Stimulated activated naive CD8-positive, alpha-beta T cell treated with anti-CD3 and anti-CD28 coated beads, Interleukin-15, Interleukin-2, amounts not matched to agents 100 U/mL and 50 U/mL, for 24 hours (primary cell): Measurements from ENCODE around the gene COL27A1.

Experiments
- ATAC-seq: fragments of 150-1000 bp; cut with Tn5 transposase; one replicate; pipeline ENCODE4 v1.10.0; 2021
- DNase-seq: peaks from one replicate; pipeline ENCODE4 v3.0.0; 2021

The COL27A1 gene

GRCh38 chr9:114207034-114207810 is 51.9 kb downstream of the COL27A1 start:
- DNase-seq (no peak), ATAC-seq (no peak)

- ATAC-seq (no peak), DNase-seq (no peak)
Observed at GRCh38 chr9:114207845-114208244, 52.5 kb downstream of the COL27A1 start.

GRCh38 chr9:114209151-114209550 is 53.8 kb downstream of the COL27A1 start:
- no peak for ATAC-seq

GRCh38 chr9:114210136-114210535 is 54.8 kb downstream of the COL27A1 start:
- no peak for DNase-seq
- no peak for ATAC-seq

More at GRCh38 chr9:114209151-114209550, 53.8 kb downstream of the COL27A1 start:
- DNase-seq = no peak

GRCh38 chr9:114210691-114211276 is 55.4 kb downstream of the COL27A1 start:
- no peak for ATAC-seq
- no peak for DNase-seq

- no peak for ATAC-seq
- DNase-seq = no peak
Observed at GRCh38 chr9:114212826-114213225, 57.5 kb downstream of the COL27A1 start.

GRCh38 chr9:114213566-114213965 is 58.2 kb downstream of the COL27A1 start:
- no peak for ATAC-seq
- no peak for DNase-seq

- DNase-seq = no peak
- no peak for ATAC-seq
Observed at GRCh38 chr9:114214181-114214580, 58.8 kb downstream of the COL27A1 start.

GRCh38 chr9:114214686-114215414 is 59.5 kb downstream of the COL27A1 start:
- ATAC-seq (no peak), DNase-seq (no peak)

- ATAC-seq (no peak), DNase-seq (no peak)
Observed at GRCh38 chr9:114216081-114216480, 60.7 kb downstream of the COL27A1 start.

- ATAC-seq = no peak
- no peak for DNase-seq
Observed at GRCh38 chr9:114216976-114217375, 61.6 kb downstream of the COL27A1 start.

GRCh38 chr9:114218264-114219120 is 63.2 kb downstream of the COL27A1 start:
- DNase-seq (no peak), ATAC-seq (no peak)

GRCh38 chr9:114220061-114220541 is 64.8 kb downstream of the COL27A1 start:
- ATAC-seq (no peak), DNase-seq (no peak)

GRCh38 chr9:114221706-114222465 is 66.5 kb downstream of the COL27A1 start:
- DNase-seq (no peak), ATAC-seq (no peak)

GRCh38 chr9:114223564-114224246 is 68.4 kb downstream of the COL27A1 start:
- no peak for ATAC-seq
- no peak for DNase-seq

GRCh38 chr9:114224247-114224610 is 68.9 kb downstream of the COL27A1 start:
- DNase-seq = no peak
- no peak for ATAC-seq

- ATAC-seq (no peak), DNase-seq (no peak)
Observed at GRCh38 chr9:114225561-114226212, 70.3 kb downstream of the COL27A1 start.

- no peak for ATAC-seq
Observed at GRCh38 chr9:114226246-114227055, 71.1 kb downstream of the COL27A1 start.

GRCh38 chr9:114227288-114228015 is 72.1 kb downstream of the COL27A1 start:
- no peak for DNase-seq
- no peak for ATAC-seq

More at GRCh38 chr9:114226246-114227055, 71.1 kb downstream of the COL27A1 start:
- DNase-seq = no peak
